Breast epithelium (tissue), 4 donors: ENCODE data around the gene FSTL4. TPM values are rescaled to one million over a fixed set of nuclear protein-coding genes. Genes with fewer than 3 reads are reported as not detected.

ENCODE experiments used
- DNase-seq, 2 donors: peaks; one replicate each; pipeline ENCODE4 v3.0.0-alpha.2; 2019; ENCODE audit warnings: low spot score in 2 of 2
- H3K27ac ChIP-seq, 2 donors: fragments of 200-600 bp; sonication (generic) in 1 of 2; one replicate each; pipeline ENCODE4 v1.5.1; 2016 to 2019; ENCODE audit warnings: mild to moderate bottlenecking in 1 of 2
- H3K27me3 ChIP-seq, 2 donors: fragments of 200-600 bp; sonication (generic) in 1 of 2; one replicate each; pipeline versions ENCODE4 v1.5.1 to v1.6.0; 2017 to 2019; ENCODE audit warnings: control low read depth in 1 of 2, mild to moderate bottlenecking in 1 of 2
- H3K36me3 ChIP-seq: fragments of 200-600 bp; one replicate; pipeline ENCODE4 v1.5.1; 2019
- H3K4me1 ChIP-seq, 2 donors: fragments of 200-600 bp; sonication (generic); one replicate each; pipeline ENCODE4 v1.5.1; 2016 to 2019; ENCODE audit warnings: control low read depth in 1 of 2
- H3K4me3 ChIP-seq, 3 donors: fragments of 200-600 bp; sonication (generic); 1 replicate in 2 of 3; 2 replicates in 1 of 3; pipeline ENCODE4 v1.5.1; 2016 to 2019; ENCODE audit warnings: mild to moderate bottlenecking in 3 of 3, moderate library complexity in 2 of 3
- H3K9me3 ChIP-seq, 2 donors: fragments of 200-600 bp; sonication (generic) in 1 of 2; one replicate each; pipeline ENCODE4 v1.5.1; 2016 to 2019; ENCODE audit warnings: control low read depth in 1 of 2
- POLR2A ChIP-seq: fragments of 450-650 bp; IDR thresholded peaks from one replicate; pipeline ENCODE4 v1.6.1; 2016; ENCODE audit warnings: antibody characterized with exemption, mild to moderate bottlenecking, moderate library complexity
- POLR2AphosphoS5 ChIP-seq, 3 donors: sonication (generic); formaldehyde crosslinking; IDR thresholded peaks; one replicate each; pipeline ENCODE4 v1.6.1; 2017; ENCODE audit warnings: antibody characterized with exemption in 3 of 3
- intact Hi-C: fragments of 100-400 bp; cut with DNase I; formaldehyde crosslinking; loops from one replicate; pipeline ENCODE4 v1.15.1; 2023; ENCODE audit warnings: low total_unique reads
- total RNA-seq, 3 donors: library from RNA; depleted of rRNA; stranded (reverse); fragments of >200 nt; gene quantifications; one replicate each; pipeline ENCODE4 v1.1.0, GENCODE V29; 2016
- TF ChIP-seq, protein P1 (sequence below), 3 donors: fragments of 450-650 bp; IDR thresholded peaks; one replicate each; pipeline ENCODE4 v1.5.1; 2016 to 2017; ENCODE audit warnings: antibody characterized with exemption in 3 of 3, mild to moderate bottlenecking in 3 of 3, moderate library complexity in 3 of 3

Gene FSTL4
- total RNA-seq, 3 donors from 2014 or later: 0.16 to 0.98 (median 0.88) TPM

DNA sequence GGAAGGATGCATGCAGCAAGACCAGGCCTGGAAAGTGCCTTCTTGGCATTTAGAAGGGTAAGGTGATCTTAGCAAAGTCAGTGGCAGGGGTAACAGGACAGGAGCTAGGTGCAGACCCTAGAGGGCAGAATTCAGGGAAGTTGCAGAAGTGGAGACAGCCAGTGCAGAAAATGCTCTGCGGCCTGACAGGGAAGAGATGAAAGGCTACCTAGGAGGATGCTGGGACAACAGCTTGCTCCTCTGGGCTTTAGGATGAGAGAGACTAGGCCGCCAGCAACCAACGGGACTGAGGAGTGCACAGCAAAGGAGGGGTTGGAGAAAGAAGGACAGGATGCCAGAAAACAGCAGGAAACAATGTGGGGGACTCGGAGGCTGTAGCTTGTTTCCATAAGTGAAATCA, 219.9 kb downstream of the FSTL4 start:
- Histone ChIP-seq H3K4me1 (no peaks in the 10 kb centered on the region), H3K9me3 (no peaks in the 10 kb centered on the region), H3K4me3 (no peak overlapping the region), H3K27ac (no peak overlapping the region), H3K36me3 (no peaks in the 10 kb centered on the region), H3K27me3 (no peaks in the 10 kb centered on the region)
- no peak for DNase-seq
- intact Hi-C loops: no loop called here
- TF ChIP-seq, protein P1, sequence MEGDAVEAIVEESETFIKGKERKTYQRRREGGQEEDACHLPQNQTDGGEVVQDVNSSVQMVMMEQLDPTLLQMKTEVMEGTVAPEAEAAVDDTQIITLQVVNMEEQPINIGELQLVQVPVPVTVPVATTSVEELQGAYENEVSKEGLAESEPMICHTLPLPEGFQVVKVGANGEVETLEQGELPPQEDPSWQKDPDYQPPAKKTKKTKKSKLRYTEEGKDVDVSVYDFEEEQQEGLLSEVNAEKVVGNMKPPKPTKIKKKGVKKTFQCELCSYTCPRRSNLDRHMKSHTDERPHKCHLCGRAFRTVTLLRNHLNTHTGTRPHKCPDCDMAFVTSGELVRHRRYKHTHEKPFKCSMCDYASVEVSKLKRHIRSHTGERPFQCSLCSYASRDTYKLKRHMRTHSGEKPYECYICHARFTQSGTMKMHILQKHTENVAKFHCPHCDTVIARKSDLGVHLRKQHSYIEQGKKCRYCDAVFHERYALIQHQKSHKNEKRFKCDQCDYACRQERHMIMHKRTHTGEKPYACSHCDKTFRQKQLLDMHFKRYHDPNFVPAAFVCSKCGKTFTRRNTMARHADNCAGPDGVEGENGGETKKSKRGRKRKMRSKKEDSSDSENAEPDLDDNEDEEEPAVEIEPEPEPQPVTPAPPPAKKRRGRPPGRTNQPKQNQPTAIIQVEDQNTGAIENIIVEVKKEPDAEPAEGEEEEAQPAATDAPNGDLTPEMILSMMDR (IDR thresholded peaks at IDR 0.05): no peak
- TF ChIP-seq POLR2A: no peak
- TF ChIP-seq POLR2AphosphoS5 (IDR thresholded peaks at IDR 0.05): no peak

DNA sequence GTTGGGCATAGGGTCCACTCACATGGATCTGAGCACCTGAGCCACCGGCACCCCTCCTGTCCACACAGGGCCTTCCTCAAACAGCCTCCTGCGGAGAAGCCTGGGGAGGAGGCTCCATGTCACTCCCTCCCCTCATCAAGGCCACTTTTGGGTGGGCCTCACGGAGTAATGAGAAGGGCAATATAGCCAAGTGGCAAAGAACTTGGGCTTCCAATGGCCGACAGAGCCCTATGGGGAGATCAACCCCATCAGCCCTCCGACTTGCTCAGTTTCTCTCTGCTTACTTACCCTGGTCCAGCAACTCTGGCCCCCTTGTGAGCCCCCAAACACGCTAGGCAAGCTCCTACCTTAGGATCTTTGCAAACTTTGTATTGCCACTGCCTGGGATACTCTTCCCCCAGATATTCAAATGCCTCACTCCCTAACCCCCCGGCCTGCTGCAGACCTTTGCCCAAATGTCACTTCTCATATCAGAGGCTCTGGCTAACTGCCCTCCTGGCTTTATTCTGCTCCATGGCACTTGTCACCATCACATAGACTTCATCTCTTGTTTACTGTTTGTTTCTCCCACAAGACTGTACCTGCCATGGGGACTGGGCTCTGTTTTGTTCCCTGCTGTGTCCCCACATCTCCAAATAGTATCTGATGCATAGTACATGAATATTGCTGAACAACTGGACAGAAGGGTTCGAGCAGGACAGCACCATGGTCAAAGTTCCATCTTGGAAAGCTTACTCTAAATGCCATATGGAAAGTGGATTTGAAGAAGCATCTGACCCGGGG, 220.8 kb downstream of the FSTL4 start:
- H3K9me3 ChIP-seq: no peaks in the 10 kb centered on the region
- H3K27ac ChIP-seq: no peak overlapping the region
- H3K4me1 ChIP-seq: no peaks in the 10 kb centered on the region
- H3K36me3 ChIP-seq: no peaks in the 10 kb centered on the region
- TF ChIP-seq, protein P1 (IDR thresholded peaks at IDR 0.05): no peak
- no peak for TF ChIP-seq POLR2A
- no peak for TF ChIP-seq POLR2AphosphoS5 (IDR thresholded peaks at IDR 0.05)
- no peak for DNase-seq
- no peak overlapping the region for H3K4me3 ChIP-seq
- intact Hi-C loops: no loop called here
- H3K27me3 ChIP-seq: no peaks in the 10 kb centered on the region

DNA sequence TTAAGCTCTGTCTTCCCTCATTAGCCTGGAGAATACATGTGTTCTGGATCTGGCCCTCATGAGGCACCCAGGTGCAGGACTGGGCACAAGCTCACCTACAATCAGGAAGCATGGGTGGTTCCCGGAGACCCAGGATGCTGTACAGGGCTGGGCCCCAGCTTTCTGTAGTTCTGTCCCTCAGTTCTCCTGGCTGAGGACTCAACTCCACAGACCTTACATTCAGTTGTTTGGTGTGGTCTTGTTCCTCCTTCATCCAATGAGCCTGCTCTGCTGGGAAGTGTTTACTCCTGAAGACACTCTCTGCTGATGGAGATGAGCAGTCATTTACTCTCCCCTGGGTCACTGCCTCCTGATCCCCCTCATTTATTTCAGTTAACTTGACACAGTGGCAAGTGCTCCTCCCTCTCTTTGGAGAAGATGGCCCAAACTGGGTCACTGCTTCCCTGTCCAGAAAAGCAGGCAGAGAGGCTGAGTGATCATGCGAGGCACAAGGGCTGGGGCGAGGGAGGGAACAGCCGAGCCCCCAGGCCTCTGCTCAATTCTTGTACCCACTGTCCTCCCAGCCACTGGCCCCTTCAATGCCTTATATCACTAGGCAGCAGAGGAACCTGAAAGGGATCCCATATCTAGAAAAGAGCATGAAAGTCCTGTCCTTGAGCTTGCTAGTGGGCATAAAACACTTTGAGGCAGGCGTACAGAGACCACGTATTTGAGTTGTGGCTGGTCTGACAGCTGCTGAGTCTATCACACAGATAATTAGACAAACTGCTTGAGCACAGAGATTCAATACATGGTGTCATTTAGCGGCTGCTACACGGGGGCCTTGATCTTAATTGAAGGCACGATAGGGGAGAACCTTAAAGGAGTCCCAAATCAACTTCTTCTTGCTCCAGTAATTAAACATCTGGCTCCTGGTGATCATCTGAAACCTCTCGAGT, 221.7 kb downstream of the FSTL4 start:
- TF ChIP-seq, protein P1 (IDR thresholded peaks at IDR 0.05): no peak
- TF ChIP-seq POLR2A (no peak), POLR2AphosphoS5 (IDR thresholded peaks at IDR 0.05) (no peak)
- Histone ChIP-seq H3K4me1 (no peaks in the 10 kb centered on the region), H3K4me3 (no peak overlapping the region), H3K36me3 (no peaks in the 10 kb centered on the region), H3K27me3 (no peaks in the 10 kb centered on the region), H3K27ac (no peak overlapping the region), H3K9me3 (no peaks in the 10 kb centered on the region)
- no peak for DNase-seq
- intact Hi-C loops: no loop called here

DNA sequence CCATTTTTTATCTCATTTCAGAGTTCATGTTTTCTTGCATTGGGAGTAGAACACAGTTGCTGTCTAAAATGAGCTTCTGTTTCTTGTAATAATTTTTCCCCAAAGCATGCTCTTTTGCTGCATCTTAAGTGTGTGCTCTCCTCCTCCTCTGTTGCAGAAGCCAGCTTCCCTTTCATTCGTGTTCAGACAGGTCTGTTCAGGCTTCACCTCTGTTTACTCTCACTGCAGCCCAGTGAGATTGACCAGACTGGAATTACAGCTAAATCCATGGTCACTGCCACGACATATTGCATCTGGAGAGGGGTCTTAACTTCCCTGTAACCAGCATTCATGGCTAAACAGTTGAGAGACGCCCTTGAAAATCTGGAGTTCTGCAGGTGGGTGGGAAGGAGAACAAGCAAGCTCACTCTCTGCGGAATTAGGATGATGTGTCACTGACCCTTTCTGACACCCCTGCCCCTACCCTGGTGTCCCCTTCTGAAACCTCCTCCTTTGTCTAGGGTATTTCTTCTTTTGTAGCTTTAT, 223.2 kb downstream of the FSTL4 start:
- intact Hi-C loops: no loop called here

More for the DNA sequence above, 223.2 kb downstream of the FSTL4 start:
- no peaks in the 10 kb centered on the region for H3K4me1 ChIP-seq
- H3K27me3 ChIP-seq: no peaks in the 10 kb centered on the region
- no peaks in the 10 kb centered on the region for H3K36me3 ChIP-seq
- no peaks in the 10 kb centered on the region for H3K9me3 ChIP-seq
- no peak overlapping the region for H3K4me3 ChIP-seq
- DNase-seq: no peak
- TF ChIP-seq POLR2AphosphoS5 (IDR thresholded peaks at IDR 0.05): no peak
- TF ChIP-seq POLR2A: no peak
- TF ChIP-seq, protein P1 (IDR thresholded peaks at IDR 0.05): no peak
- no peak overlapping the region for H3K27ac ChIP-seq
